Measurements from ENCODE around the gene MAML3. TPM values are rescaled to one million over a fixed set of nuclear protein-coding genes. Genes with fewer than 3 reads are reported as not detected.

The MAML3 gene
- total and polyA plus RNA-seq, 2 of the 13 experiments (the other 11 are each of a cell fraction or from before 2014, with no cell fraction given): 0.05 to 0.13 TPM

DNA sequence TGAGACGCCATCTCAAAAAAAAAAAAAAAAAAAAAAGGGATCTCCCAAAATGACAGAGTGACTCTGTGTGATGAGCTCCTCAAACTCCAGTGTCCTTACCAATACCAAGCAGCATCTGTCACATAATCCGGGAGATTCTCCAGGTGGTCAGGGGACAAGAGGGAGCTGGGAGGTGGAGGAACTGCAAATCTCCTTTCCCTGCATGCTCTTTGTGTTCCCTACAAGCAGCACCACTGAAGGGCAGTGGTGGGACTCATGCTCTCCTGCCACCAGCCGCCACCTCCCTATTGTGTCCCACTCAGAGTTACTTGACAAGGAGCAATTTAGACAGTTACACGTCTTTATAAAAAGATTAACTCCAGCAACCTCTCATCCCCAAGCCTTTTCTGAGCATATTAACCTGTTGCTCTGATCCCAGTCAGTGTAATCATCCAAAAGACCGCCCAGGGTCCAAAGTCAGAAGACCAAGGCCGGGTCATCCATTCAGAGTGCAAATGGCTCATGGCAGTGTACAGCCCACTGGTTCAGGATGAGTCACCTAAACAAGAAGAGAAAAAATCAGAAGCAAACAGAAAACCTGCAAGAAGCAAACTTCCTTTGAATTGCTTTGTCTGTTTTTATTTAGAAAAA lies 464.8 kb downstream of the MAML3 start (continued):
- peak; percentile 52 for TF ChIP-seq ARNTL (CRISPR knock-in tag; IDR thresholded peaks at IDR 0.05)
- TF ChIP-seq PHF5A (CRISPR knock-in tag; IDR thresholded peaks at IDR 0.05; ENCODE audit: low read depth, unreplicated experiment): peak; percentile 72
- TF ChIP-seq CC2D1A (CRISPR knock-in tag; IDR thresholded peaks at IDR 0.05): no peak
- TF ChIP-seq, protein P1, sequence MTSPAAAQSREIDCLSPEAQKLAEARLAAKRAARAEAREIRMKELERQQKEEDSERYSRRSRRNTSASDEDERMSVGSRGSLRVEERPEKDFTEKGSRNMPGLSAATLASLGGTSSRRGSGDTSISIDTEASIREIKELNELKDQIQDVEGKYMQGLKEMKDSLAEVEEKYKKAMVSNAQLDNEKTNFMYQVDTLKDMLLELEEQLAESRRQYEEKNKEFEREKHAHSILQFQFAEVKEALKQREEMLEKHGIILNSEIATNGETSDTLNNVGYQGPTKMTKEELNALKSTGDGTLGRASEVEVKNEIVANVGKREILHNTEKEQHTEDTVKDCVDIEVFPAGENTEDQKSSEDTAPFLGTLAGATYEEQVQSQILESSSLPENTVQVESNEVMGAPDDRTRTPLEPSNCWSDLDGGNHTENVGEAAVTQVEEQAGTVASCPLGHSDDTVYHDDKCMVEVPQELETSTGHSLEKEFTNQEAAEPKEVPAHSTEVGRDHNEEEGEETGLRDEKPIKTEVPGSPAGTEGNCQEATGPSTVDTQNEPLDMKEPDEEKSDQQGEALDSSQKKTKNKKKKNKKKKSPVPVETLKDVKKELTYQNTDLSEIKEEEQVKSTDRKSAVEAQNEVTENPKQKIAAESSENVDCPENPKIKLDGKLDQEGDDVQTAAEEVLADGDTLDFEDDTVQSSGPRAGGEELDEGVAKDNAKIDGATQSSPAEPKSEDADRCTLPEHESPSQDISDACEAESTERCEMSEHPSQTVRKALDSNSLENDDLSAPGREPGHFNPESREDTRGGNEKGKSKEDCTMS (CRISPR knock-in tag; conservative IDR thresholded peaks at IDR 0.05): no peak
- no peak for TF ChIP-seq CBX2 (IDR thresholded peaks at IDR 0.05; ENCODE audit: low read depth, low read length)
- TF ChIP-seq CBX2 (CRISPR knock-in tag; IDR thresholded peaks at IDR 0.05; ENCODE audit: low read depth): no peak
- peak; percentile 59 for TF ChIP-seq ZNF629 (CRISPR knock-in tag; conservative IDR thresholded peaks at IDR 0.05)
- TF ChIP-seq TGIF2 (CRISPR knock-in tag; IDR thresholded peaks at IDR 0.05): peak; percentile 34; the same call in 1 of the 2 replicates
- TF ChIP-seq GATAD1 (CRISPR knock-in tag; IDR thresholded peaks at IDR 0.05): peak; percentile 30; the same call in 1 of the 2 replicates
- peak; percentile 100 for TF ChIP-seq HNF4A (CRISPR knock-in tag; IDR thresholded peaks at IDR 0.05)
- no peak for TF ChIP-seq ZNF10 (CRISPR knock-in tag; IDR thresholded peaks at IDR 0.05; ENCODE audit: borderline replicate concordance, low read depth)
- TF ChIP-seq ZNF34 (CRISPR knock-in tag; IDR thresholded peaks at IDR 0.05; ENCODE audit: borderline replicate concordance): no peak
- peak; percentile 92 for TF ChIP-seq DPF2 (CRISPR knock-in tag; IDR thresholded peaks at IDR 0.05; ENCODE audit: borderline replicate concordance, low read depth)
- no peak for TF ChIP-seq RARG (CRISPR knock-in tag; IDR thresholded peaks at IDR 0.05; ENCODE audit: low read depth)
- TF ChIP-seq, protein P2, sequence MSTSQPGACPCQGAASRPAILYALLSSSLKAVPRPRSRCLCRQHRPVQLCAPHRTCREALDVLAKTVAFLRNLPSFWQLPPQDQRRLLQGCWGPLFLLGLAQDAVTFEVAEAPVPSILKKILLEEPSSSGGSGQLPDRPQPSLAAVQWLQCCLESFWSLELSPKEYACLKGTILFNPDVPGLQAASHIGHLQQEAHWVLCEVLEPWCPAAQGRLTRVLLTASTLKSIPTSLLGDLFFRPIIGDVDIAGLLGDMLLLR (CRISPR knock-in tag; IDR thresholded peaks at IDR 0.05): no peak
- TF ChIP-seq ZNF782 (CRISPR knock-in tag; IDR thresholded peaks at IDR 0.05; ENCODE audit: borderline replicate concordance): no peak
- TF ChIP-seq SMAD3 (CRISPR knock-in tag; IDR thresholded peaks at IDR 0.05): peak; percentile 60; the same call in 1 of the 2 replicates
- TF ChIP-seq SALL1 (CRISPR knock-in tag; IDR thresholded peaks at IDR 0.05): peak; percentile 89
- TF ChIP-seq, protein P3, sequence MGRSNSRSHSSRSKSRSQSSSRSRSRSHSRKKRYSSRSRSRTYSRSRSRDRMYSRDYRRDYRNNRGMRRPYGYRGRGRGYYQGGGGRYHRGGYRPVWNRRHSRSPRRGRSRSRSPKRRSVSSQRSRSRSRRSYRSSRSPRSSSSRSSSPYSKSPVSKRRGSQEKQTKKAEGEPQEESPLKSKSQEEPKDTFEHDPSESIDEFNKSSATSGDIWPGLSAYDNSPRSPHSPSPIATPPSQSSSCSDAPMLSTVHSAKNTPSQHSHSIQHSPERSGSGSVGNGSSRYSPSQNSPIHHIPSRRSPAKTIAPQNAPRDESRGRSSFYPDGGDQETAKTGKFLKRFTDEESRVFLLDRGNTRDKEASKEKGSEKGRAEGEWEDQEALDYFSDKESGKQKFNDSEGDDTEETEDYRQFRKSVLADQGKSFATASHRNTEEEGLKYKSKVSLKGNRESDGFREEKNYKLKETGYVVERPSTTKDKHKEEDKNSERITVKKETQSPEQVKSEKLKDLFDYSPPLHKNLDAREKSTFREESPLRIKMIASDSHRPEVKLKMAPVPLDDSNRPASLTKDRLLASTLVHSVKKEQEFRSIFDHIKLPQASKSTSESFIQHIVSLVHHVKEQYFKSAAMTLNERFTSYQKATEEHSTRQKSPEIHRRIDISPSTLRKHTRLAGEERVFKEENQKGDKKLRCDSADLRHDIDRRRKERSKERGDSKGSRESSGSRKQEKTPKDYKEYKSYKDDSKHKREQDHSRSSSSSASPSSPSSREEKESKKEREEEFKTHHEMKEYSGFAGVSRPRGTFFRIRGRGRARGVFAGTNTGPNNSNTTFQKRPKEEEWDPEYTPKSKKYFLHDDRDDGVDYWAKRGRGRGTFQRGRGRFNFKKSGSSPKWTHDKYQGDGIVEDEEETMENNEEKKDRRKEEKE (IDR thresholded peaks at IDR 0.05): no peak
- no peak for TF ChIP-seq CENPX (CRISPR knock-in tag; IDR thresholded peaks at IDR 0.05)
- no peak for TF ChIP-seq PCBP2 (optimal IDR thresholded peaks at IDR 0.05; ENCODE audit: low read depth, low read length, poor library complexity, severe bottlenecking)
- no peak for TF ChIP-seq ZBTB8A (CRISPR knock-in tag; IDR thresholded peaks at IDR 0.05; ENCODE audit: borderline replicate concordance, low read depth)
- no peak for TF ChIP-seq ZNF841 (CRISPR knock-in tag; IDR thresholded peaks at IDR 0.05; ENCODE audit: borderline replicate concordance)
- no peak for TF ChIP-seq TP53 (CRISPR knock-in tag; conservative IDR thresholded peaks at IDR 0.05)
- TF ChIP-seq ERF (CRISPR knock-in tag; IDR thresholded peaks at IDR 0.05): peak; percentile 89
- TF ChIP-seq ZNF75D (CRISPR knock-in tag; IDR thresholded peaks at IDR 0.05; ENCODE audit: borderline replicate concordance): no peak
- no peak for TF ChIP-seq KLF13 (CRISPR knock-in tag; IDR thresholded peaks at IDR 0.05)

Data from HepG2 (cell line).